GM12865 (cell line): Measurements from ENCODE around the gene LRRC37B.
"Not testable (repeated sequence)": the region's sequence is repeated elsewhere in the genome, so short reads cannot be mapped to it uniquely, and the experiment has no call there.

Source experiments
- DNase-seq: peaks from one replicate; pipeline ENCODE4 v3.0.0; 2010; ENCODE audit warnings: low read depth
- H3K4me3 ChIP-seq: 2 replicates; pipeline ENCODE4 v1.5.1; 2011; ENCODE audit warnings: mild to moderate bottlenecking, low read depth, low read length, control low read depth
- CTCF ChIP-seq: IDR thresholded peaks from 2 replicates; pipeline ENCODE4 v1.5.1; 2011; ENCODE audit warnings: low read length, control low read depth, low read depth, inconsistent platforms; ENCODE audit not compliant: insufficient read depth; ENCODE audit errors: missing control alignments

The LRRC37B gene

GRCh38 chr17:32033223-32033622 lies 26.0 kb downstream of the LRRC37B start:
- DNase-seq, result no peak
- TF ChIP-seq CTCF, result no peak
- no peak overlapping the region for H3K4me3 ChIP-seq

DNA sequence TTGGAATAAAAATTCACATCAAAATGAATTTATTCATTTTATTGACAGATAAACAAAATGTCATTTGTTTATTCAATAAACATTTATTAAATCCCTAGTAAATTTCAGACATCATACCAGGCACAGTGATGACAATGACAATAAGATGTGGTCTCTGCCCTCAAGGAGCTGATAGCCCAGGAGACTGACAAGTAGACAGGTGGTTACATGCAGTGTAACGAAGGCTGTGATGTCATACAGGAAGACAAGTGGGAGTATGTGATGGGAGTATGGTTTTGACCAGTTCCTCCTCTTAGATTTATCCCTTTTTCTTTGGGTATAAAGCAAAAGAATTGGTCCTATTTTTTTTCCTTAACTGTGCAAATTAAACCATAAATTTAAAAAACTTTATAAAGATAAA lies 26.6 kb downstream of the LRRC37B start:
- not testable (repeated sequence) for DNase-seq, H3K4me3 ChIP-seq

DNA sequence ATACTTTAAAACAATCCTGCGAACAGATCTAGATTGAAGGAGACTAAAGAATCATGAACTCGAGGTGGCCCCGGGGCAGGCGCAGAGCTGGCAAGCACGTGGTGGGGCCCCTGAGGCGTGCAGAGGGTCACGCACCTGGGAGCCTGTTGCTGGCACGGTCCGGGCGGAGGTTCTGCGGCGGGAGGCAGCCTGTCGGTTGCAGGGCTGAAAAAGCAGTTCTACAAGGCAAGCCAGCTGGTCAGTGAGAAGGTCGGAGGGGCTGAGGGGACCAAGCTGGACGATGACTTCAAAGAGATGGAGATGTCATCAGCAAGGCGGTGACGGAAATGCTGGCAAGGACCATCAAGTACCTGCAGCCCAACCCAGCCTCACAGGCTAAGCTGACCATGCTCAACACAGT lies 33.1 kb downstream of the LRRC37B start:
- H3K4me3 ChIP-seq, result not testable (repeated sequence)

DNA sequence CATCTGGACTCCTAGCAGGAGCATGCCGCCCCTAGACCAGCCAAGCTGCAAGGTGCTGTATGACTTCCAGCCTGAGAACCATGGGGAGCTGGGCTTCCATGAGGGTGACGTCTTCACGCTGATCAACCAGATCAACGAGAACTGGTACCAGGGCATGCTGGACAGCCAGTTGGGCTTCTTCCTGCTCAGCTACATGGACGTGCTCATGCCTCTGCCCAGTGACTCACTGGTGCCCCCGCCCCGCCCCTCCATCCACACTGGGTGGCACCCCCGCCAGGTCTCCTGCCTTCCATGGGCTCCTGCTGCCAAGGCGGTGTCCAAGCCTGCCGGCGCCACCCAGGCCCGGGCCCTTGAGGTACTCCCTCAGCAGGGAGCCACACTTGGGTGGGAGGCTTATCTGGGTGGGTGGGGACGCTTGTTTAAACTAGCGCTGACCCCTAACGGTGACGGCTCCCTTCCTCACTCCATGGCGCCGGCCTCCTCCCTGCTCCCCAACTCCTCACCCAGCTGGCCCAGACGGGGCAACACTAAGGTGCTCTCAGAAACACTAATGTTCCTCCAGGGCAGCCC lies 34.2 kb downstream of the LRRC37B start:
- DNase-seq, H3K4me3 ChIP-seq: not testable (repeated sequence)

More for the DNA sequence above, 33.1 kb downstream of the LRRC37B start:
- not testable (repeated sequence) for DNase-seq

- not testable (repeated sequence) for H3K4me3 ChIP-seq, DNase-seq
Observed at GRCh38 chr17:32042266-32042665, 35.1 kb downstream of the LRRC37B start.

GRCh38 chr17:32045611-32046010 lies 38.4 kb downstream of the LRRC37B start:
- H3K4me3 ChIP-seq, DNase-seq: not testable (repeated sequence)

GRCh38 chr17:32047663-32048062 lies 40.5 kb downstream of the LRRC37B start:
- not testable (repeated sequence) for DNase-seq, H3K4me3 ChIP-seq

DNA sequence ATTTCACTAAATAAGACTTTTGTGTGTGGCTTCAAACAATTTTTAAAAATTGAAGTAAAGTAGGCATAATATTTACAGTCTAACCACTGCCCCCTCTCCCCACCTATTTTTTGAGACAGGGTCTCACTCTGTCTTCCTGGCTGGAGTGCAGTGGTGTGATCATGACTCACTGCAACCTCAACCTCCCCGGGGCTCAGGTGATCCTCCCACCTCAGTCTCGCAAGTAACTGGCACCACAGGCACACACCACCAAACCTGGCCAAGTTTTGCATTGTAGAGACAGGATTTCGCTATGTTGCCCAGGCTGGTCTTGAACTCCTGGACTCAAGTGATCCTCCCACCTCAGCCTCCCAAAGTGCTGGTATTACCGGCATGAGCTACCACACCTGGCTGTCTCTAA lies 47.8 kb downstream of the LRRC37B start:
- not testable (repeated sequence) for H3K4me3 ChIP-seq, DNase-seq

GRCh38 chr17:32055425-32055824 lies 48.2 kb downstream of the LRRC37B start:
- not testable (repeated sequence) for DNase-seq, H3K4me3 ChIP-seq

DNA sequence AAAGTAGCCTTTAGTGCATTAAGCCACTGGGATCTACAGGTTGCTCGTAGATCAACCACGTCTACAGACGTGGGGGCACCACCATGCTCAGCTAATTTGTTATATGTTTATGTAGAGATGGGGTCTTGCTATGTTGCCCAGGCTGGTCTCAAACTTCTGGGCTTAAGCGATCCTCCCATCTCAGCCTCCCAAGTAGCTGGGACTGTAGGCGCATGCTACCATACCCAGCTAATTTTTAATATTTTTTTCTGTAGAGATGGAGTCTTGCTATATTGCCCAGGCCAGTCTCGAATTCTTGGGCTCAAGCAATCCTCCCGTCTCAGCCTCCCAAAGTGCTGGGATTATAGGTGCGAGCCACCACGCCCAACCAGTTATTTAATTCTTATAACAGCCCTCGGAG lies 49.3 kb downstream of the LRRC37B start:
- not testable (repeated sequence) for H3K4me3 ChIP-seq, DNase-seq

DNA sequence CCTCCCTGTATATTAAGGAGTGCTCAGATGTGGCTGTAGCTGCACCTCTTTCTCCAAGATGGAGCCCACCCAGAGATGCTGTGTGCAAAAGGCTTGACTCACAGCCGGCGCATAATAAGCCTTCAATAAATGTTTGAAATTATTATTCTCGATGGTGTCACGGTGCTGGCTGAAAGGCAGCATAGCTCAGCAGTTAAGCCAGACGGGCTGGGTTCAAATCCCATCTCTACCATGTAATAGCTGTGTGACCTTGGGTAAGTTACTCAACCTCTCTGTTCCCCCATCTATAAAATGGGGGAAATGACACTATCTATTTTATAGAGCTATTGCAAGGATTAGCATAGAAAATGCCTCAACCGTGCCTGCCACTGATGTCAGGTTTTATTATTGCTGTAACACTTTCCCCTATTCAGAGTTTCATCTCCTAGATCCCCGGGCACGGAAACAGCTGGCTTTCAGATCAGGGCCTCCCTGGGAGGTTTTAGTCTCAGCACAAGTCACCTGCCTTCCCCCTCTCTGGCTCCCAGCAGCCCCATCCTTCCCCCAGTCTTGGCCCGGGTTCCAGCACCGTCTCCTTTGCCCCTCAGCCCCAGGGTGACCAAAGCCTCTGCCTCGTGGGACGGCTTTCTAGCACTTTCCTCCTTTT lies 50.4 kb downstream of the LRRC37B start:
- not testable (repeated sequence) for H3K4me3 ChIP-seq, DNase-seq

DNA sequence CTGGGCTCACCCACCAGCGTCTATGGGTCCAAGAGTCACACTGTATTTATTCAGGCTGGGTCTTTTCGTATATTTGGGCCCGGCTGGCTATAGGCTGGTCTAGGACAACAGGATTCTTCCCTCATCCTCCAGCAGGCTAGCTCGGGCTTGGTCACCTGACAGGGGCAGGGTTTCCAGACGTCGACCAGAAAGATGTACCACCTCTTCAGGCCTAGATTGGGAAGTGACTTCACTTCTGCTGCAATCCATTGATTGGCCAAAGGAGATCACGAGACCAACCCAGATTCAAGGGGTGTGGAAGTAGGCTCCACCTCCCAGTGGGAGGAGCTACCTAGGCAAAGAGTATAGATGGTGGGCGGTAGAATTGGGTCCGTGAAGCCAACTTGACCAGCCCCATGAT lies 53.5 kb downstream of the LRRC37B start:
- DNase-seq, H3K4me3 ChIP-seq: not testable (repeated sequence)

DNA sequence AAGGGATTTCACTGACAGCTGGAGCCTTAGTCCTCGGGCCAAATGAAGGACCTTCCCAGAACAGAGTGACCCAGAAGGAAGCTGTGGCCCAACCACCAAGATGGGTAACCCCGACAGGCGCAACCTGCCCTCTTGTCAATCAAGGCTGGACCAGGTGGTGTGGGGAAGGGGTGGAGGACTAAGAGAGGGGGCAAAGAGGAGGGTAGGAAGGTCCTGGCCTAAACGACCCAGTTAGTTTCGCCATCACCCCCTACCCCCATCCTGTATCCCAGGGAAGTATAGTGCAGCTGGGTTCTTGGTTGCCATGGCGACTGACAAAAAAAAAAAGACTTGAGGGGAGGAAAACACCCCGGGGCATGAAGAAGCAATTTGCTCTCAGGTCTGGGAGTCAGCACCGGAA lies 54.7 kb downstream of the LRRC37B start:
- DNase-seq, H3K4me3 ChIP-seq: not testable (repeated sequence)

- DNase-seq, H3K4me3 ChIP-seq: not testable (repeated sequence)
Observed at GRCh38 chr17:32064091-32064490, 56.9 kb downstream of the LRRC37B start.

DNA sequence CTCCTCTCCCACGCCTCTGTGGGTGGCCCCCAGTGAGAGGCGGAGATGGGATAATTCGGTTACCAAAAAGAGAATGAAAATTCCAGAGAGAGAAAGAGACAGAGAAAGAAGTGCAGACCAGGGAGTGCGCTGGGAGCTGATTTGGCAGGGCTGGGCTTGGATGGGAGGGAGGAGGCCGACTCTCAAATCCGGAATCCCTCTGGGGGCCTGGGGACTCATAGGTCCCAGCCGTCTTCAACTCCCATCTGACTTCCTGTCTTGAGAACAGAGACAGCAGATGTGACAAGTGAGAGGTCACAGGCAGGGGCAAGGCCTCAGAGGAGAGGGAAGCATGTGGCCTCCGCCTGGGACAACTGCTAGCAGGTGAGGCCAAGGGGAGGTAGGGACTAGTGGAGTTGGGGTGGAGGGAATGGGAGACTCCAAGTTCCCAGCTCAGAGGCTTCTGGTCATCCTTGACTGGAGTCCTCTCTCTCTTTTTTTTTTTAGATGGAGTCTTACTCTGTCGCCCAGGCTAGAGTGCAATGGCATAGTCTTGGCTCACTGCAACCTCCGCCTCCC lies 59.0 kb downstream of the LRRC37B start:
- H3K4me3 ChIP-seq, DNase-seq: not testable (repeated sequence)
